GM19324 (cell line): ENCODE measurements around the gene GPN2.
"Not testable (repeated sequence)": the region's sequence is repeated elsewhere in the genome, so short reads cannot be mapped to it uniquely, and the experiment has no call there.

Experiments
- ATAC-seq: cut with Tn5 transposase; IDR thresholded peaks from one replicate; pipeline ENCODE4 v1.9.1; 2021; ENCODE audit warnings: mild to moderate bottlenecking, moderate library complexity; ENCODE audit not compliant: unreplicated experiment, low FRiP score

Gene GPN2

DNA sequence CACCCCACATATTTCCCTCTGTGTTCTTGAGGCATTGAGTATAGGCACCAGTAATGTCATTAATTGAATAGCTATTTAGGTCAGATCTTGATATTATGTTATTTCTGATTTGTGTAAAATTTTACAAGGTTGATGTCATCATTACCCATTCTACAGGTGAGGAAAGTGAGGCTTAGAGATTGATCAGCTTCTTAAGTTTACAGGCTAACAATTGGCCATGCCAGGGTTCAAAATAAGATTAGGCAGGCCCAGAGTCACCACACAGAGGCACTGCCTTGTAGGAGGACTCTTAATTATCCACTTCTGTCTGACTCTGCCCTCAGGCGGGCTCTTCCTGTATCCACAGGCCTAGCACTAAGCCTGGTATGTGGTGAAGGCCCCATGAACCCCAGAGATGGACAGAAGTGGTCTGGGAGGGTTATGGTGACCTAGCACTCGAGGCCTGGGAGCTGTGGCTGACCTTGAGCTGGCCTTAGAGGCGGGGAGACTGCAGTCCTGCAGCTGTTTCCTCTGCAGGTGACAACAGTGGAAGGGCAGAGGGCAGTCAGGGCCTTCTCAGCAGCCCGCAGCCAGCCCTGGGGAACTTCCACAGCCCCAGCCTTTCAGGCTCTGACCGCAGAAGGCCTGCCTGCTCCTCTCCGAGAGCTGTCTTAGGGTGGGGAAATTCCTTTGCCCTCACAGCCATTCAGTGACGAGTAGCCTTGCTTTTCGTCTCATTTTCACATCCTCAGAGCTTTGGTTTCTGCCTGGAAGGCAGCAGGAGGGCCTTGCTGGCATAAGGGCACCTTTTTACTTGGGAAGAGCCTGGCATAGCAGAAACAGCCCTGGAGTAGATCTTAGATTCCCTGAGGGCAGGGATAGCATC lies 51.4 kb downstream of the GPN2 start:
- peak; percentile 77 for ATAC-seq

DNA sequence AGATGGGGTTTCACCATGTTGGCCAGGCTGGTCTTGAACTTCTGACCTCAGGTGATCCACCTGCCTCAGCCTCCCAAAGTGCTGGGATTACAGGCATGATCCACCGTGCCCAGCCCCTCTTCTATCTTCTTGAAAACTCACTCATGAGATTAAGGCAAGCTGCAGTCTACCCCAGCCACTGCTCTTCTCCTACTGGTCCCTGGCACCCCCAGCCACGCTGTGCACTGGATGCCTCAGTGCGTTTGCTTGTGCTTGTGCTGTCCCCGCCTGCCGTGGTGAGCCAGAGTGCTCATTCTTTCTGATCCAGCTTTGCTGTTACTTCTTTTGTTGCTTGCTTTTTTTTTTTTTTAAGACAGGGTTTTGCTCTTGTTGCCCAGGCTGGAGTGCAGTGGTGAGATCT lies 52.4 kb downstream of the GPN2 start:
- ATAC-seq: not testable (repeated sequence)

DNA sequence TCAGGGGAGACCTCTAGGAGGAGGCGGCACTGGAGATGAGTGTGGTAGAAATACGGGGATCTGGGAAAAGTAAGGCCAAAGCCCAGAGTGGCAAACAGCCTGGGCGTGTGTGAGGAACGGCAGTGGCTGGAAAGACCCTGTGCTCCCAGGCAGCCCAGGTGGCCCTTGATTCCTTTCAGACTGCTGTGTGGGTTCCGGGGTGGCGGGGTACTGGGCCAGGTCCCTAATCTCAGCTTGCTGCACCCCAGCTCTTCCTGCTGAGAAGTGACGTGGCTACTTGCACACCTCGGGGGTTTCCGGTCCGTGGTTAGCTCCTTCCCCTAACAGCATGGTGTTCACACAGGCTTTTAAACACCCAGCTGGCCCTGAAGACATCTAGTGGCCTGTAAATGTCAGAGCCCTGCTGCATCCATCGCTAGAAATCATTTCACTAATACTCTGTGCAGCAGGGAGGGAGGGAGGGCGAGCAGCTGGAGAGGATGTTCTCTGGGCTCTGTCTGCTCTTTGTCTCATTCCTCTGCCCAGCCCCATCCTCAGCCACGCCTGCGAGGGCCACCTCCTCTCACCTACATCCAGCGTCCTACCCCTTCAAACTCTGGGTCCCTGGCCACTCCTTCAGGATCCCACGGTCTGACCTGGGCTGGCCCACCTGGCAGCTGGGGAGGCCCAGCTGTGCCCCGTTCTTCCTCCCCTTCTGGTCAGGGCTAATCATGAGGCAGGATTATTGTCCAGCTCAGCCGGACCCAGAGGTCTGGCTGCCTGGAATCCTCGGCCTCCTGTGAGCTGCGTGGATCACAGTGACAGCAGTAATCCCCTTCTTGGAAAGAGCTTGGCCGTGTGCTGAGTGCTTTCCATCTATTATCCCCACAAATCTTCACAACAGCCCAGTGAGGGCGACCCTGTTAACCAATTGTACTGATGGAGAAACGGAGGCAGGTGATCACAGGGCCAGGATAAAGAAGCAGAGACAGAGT lies 56.4 kb downstream of the GPN2 start:
- ATAC-seq: peak; percentile 61

DNA sequence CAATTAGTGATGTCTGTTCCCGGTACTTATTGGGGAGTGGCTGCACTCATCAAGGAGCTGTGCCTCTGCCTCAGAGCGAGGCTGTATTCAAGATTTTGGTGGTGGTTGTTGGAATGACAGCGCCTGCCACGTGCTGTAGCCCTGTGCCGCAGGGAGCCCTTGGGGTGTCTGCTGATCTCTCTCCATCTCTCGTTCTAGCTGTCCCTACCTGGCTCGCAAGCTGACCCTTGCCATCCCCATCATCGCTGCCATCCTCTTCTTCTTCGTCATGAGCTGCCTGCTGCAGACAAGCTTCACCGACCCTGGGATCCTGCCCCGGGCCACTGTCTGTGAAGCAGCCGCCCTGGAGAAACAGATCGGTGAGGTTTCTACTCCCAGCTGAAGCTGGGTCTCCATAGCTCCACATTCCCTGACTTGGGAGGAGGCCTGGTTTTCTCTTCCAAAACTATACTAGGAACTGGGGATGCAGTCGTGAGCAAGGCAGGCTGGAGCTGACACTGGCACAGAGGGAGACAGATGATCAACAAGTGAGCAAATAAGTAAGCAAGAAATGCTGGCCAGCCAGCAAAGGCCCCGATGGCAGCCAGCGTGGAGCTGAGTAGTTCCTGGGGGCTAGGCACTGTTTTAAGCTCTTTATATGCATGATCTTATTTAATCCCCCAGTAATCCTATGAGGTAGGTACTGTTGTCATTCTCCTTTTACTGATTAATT lies 57.7 kb downstream of the GPN2 start:
- ATAC-seq: no peak

DNA sequence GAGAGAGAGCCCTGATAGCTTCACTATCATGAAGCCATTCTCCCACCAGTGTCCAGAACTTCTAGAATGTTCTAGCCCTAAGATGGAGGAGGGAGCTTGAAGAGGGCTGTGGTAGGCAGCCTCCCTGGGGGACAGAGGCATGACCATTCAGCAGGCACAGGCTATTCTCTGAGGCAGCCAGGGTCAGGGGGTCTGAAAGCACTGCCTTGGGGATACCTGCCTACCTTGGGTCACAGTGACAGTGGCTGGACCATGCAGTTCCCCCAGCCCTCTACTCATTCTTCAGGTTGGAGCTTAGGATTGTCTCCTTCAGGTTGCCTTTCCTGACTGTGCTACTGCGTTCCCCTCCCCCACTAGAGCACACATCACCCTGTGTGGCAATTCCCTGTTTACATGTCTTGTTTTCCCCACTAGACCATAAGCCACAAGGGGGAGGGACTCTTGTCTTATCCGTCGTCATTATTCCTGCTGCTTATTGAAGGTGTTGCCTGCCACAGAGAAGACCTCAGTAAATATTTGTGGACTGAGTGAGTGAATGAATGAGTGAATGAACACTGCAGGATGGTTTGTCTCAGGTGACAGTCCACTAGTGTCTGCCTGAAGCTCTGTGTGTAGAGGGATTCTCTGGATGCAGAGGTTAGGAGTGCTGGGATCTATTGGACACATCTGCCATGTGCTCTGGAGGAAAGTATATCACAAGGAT lies 58.4 kb downstream of the GPN2 start:
- ATAC-seq: no peak

DNA sequence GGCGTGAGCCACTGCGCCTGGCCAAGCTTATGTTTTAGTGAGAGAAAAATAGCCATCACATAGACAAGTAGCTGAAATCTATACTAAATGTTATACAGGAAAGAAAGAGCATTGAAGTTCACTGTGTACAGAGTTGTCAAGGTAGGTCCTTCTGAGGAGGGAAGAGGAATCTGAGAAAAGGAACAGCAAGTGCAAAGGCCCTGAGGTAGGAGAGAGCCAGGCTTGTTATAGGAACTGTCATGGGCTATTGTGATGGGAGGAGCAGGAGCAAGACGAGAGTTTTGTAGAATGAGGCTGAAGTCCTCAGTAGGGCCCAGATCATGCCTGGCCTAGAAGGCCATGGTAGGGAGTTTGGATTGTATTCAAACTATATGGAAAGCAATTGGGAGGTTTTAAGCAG lies 59.0 kb downstream of the GPN2 start:
- no peak for ATAC-seq

DNA sequence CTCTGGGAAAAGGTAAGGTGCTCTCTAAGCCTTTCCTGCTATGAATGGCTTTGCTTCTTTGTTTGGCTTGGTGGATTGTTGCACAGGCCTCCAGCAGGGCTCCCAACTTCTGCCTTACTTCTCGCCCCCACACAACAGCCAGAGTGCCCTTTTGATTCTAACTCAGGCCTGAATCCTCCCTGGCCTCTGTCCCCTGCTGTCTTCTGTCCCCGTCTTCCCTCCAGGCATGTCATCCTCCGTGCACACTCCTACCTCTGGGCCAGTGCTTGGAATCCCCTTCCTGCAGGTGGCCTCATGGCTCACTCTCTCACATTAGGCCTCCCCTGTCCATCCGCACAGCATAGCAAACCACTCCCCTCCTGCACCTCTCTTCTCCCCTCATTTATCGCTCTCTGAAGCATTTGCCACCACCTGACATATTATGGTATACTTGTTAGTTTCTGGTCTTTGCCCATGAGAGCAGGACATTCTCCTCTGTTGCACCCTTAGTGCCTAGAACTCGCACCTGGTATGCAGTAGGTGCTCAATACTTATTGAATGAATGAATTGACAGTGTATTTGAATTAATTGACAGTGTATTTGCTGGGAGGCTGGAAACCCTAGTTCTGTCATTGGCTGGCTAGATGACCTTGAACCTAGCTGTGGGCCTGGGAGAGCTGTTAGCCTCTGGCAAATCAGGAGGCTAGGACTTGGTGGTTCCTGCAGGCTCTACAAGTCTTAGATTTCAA lies 60.7 kb downstream of the GPN2 start:
- no peak for ATAC-seq

DNA sequence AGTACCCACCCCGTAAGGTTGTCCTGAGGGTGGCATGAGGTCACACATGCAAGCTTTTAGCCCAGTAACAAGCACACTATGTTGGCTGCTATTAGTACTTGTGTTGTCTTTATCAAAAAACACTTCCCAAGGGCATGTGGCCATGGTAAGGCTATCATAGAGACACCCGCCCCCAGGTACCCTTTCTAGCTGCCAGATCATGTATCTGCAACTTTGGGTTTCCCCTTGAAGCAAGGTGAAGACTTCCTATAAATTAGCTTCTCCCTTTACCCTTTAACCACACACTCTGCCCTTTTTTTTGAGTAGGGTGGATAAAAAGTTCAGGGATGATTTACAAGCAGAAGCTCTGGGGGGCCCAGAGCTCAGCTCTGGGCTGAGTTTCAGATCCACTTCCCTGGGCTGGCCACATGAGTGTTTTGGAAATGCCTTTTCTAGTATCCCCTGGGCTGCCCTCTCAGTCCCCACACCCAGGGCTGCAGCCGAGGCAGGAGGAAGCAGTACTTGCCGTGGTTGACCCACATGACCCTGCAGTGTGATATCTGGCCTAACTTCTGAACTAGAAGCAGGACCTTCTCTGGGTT lies 61.6 kb downstream of the GPN2 start:
- no peak for ATAC-seq

DNA sequence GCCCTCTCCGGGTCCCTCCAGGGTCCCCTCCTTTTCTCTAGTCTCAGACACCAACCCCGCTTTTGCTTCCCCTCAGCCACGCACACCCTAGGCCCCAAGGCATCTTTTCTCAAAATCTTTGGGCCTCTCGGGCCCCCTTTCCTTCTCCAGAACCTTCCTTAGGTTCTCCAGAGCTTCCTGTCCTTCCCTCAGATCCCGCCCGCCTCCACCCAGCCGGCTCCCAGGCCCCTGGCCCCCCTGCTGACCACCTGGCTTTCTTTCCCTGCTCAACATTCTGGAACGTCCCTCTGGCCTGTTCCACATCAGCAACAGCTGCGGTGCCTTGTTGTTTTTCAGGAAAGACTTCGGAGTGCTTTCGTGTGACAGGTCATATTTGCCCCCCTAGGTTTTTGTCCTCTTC lies 62.4 kb downstream of the GPN2 start:
- ATAC-seq: no peak

DNA sequence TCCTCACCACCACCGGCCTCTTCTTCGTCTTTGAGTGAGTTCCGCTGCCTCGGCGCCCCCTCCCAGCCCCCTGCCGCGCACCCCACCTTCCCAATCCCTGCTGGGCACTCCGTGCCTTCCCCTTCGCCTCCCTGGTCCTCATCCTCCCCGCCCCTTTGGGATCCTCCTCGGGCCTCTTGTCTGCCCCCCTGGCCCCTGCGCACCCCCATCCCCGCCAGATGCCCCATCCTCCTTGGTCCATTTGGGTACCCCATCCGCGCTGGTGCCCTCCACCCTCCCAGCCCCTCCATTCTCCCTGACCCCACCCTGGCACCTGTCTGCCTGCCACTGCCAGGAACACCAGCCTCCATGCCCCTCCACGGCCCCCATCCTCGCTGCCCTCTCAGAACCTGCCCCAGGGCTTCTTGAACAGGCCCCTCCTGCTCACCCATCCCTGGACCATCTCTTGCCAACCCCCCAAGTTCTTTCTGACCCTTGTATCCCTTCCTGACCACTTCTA lies 62.9 kb downstream of the GPN2 start:
- no peak for ATAC-seq

DNA sequence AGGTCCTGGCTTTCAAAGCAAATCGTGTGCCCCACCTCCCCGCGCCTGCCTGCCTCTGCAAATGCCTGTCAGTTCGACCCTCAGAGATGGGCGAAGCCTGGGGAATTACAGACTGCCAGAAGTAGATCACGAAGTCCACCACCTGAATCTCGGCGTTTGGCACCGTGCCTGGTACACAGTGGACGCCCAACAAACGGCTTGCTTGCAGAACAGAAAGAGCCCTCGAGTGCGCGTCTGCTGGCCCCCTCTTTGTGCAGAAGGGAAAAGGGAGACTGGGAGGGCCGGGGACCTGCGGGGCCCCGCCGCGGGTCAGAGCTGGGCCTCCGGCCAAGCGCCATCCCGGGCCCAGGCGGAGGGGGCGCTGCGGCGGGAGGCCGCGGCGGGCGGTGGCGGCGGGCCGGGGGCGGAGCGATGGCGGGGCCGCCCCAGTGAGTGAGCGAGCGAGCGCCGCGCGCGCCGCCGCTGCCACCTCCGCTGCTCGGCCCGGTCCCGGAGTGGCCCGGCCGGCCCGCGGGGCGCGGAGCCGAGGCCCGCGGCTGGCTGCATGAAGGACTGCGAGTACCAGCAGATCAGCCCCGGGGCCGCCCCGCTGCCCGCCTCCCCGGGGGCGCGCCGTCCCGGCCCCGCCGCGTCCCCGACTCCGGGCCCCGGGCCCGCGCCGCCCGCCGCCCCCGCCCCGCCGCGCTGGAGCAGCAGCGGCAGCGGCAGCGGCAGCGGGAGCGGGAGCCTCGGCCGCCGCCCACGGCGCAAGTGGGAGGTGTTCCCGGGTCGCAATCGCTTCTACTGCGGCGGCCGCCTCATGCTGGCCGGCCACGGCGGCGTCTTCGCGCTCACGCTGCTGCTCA lies 63.6 kb downstream of the GPN2 start, which contains the start of gene ZDHHC18:
Gene ZDHHC18, plus strand, starts transcription at position 428 of the 845 bp plus-strand sequence. Its CDS starts 117 bp downstream, at position 545.
- peak; percentile 85 for ATAC-seq
